ENCODE results near the gene CDKN2C.

GRCh38 chr1:50973255-50973654 lies 3.2 kb downstream of the CDKN2C start:
- no peak for TF ChIP-seq EZH2 (IDR thresholded peaks at IDR 0.05; ENCODE audit: insufficient read depth, poor library complexity, severe bottlenecking)
- TF ChIP-seq EZH2phosphoT487 (IDR thresholded peaks at IDR 0.05; ENCODE audit: insufficient read depth, low read depth), result no peak

Measured in GM23248 (cell line).